H9 (cell line): ENCODE results near the gene HCST. TPM values are rescaled to one million over a fixed set of nuclear protein-coding genes. Genes with fewer than 3 reads are reported as not detected.

ENCODE experiments used
- DNase-seq: peaks from one replicate; pipeline ENCODE4 v3.0.0-alpha.2; 2017
- H2AFZ ChIP-seq: one replicate; pipeline ENCODE4 v1.6.1; 2013; ENCODE audit warnings: mild to moderate bottlenecking, low read length, control low read depth, moderate library complexity
- H2AK5ac ChIP-seq: 2 replicates; pipeline ENCODE4 v1.6.1; 2013; ENCODE audit warnings: low read length, control low read depth, mixed read lengths; ENCODE audit not compliant: insufficient read length
- H2BK120ac ChIP-seq: one replicate; pipeline ENCODE4 v1.6.1; 2013; ENCODE audit warnings: low read depth, mild to moderate bottlenecking, low read length, control low read depth, inconsistent platforms; ENCODE audit not compliant: poor library complexity, severe bottlenecking
- H2BK12ac ChIP-seq: 2 replicates; pipeline ENCODE4 v1.6.1; 2013; ENCODE audit warnings: low read length, control low read depth, mixed read lengths, low read depth; ENCODE audit not compliant: insufficient read length
- H2BK15ac ChIP-seq: 2 replicates; pipeline ENCODE4 v1.6.1; 2013; ENCODE audit warnings: low read depth, low read length, control low read depth
- H2BK20ac ChIP-seq: one replicate; pipeline ENCODE4 v1.6.1; 2013; ENCODE audit warnings: low read depth, mild to moderate bottlenecking, low read length, control low read depth, inconsistent platforms; ENCODE audit not compliant: poor library complexity, severe bottlenecking
- H2BK5ac ChIP-seq: 2 replicates; pipeline ENCODE4 v1.6.1; 2013; ENCODE audit warnings: low read length, control low read depth, mixed read lengths; ENCODE audit not compliant: insufficient read length
- H3K14ac ChIP-seq: 2 replicates; pipeline ENCODE4 v1.6.1; 2013; ENCODE audit warnings: low read length, control low read depth; ENCODE audit not compliant: insufficient read depth
- H3K18ac ChIP-seq: 2 replicates; pipeline ENCODE4 v1.6.1; 2013; ENCODE audit warnings: low read depth, mild to moderate bottlenecking, mixed read lengths, low read length, control low read depth; ENCODE audit not compliant: insufficient read length
- H3K23ac ChIP-seq: 2 replicates; pipeline ENCODE4 v1.6.1; 2013; ENCODE audit warnings: low read length, control low read depth, mixed read lengths, low read depth; ENCODE audit not compliant: insufficient read length
- H3K23me2 ChIP-seq: 2 replicates; pipeline ENCODE4 v1.6.1; 2013; ENCODE audit warnings: low read depth, mild to moderate bottlenecking, mixed read lengths, low read length, control low read depth; ENCODE audit not compliant: insufficient read length, poor library complexity, severe bottlenecking
- H3K27ac ChIP-seq: 2 replicates; pipeline ENCODE4 v1.5.1; 2013; ENCODE audit warnings: low read length, control low read depth, mixed read lengths, low read depth; ENCODE audit not compliant: insufficient read length
- H3K27me3 ChIP-seq: 2 replicates; pipeline ENCODE4 v1.6.1; 2013; ENCODE audit warnings: low read length, control low read depth, inconsistent platforms; ENCODE audit not compliant: insufficient read depth
- H3K4ac ChIP-seq: 2 replicates; pipeline ENCODE4 v1.6.1; 2013; ENCODE audit warnings: low read depth, mild to moderate bottlenecking, control low read depth, inconsistent platforms, low read length, moderate library complexity
- H3K4me1 ChIP-seq: 2 replicates; pipeline ENCODE4 v1.6.1; 2013; ENCODE audit warnings: low read length, control low read depth, inconsistent platforms; ENCODE audit not compliant: insufficient read depth
- H3K4me2 ChIP-seq: 2 replicates; pipeline ENCODE4 v1.6.1; 2013; ENCODE audit warnings: low read length, control low read depth, mixed read lengths; ENCODE audit not compliant: insufficient read length, insufficient read depth
- H3K56ac ChIP-seq: 2 replicates; pipeline ENCODE4 v1.6.1; 2013; ENCODE audit warnings: low read depth, mild to moderate bottlenecking, mixed read lengths, low read length, control low read depth; ENCODE audit not compliant: insufficient read length
- H3K79me1 ChIP-seq: 2 replicates; pipeline ENCODE4 v1.6.1; 2013; ENCODE audit warnings: low read depth, mild to moderate bottlenecking, moderate library complexity, low read length, control low read depth, inconsistent platforms; ENCODE audit not compliant: insufficient read depth, poor library complexity, severe bottlenecking
- H3K79me2 ChIP-seq: 2 replicates; pipeline ENCODE4 v1.6.1; 2013; ENCODE audit warnings: low read length, control low read depth, inconsistent platforms; ENCODE audit not compliant: insufficient read depth
- H3K9ac ChIP-seq: 2 replicates; pipeline ENCODE4 v1.6.1; 2013; ENCODE audit warnings: low read length, control low read depth, mixed read lengths; ENCODE audit not compliant: insufficient read length; ENCODE audit errors: extremely low read depth
- H3K9me3 ChIP-seq: one replicate; pipeline ENCODE4 v1.6.1; 2013; ENCODE audit warnings: low read depth, low read length, inconsistent platforms; ENCODE audit not compliant: control insufficient read depth
- H3T11ph ChIP-seq: one replicate; pipeline ENCODE4 v1.6.1; 2013; ENCODE audit warnings: mild to moderate bottlenecking, low read length, control low read depth, inconsistent platforms
- H4K20me1 ChIP-seq: one replicate; pipeline ENCODE4 v1.6.1; 2013; ENCODE audit not compliant: control insufficient read depth, insufficient read length, insufficient read depth
- H4K5ac ChIP-seq: 2 replicates; pipeline ENCODE4 v1.6.1; 2013; ENCODE audit warnings: low read depth, mild to moderate bottlenecking, mixed read lengths, low read length, control low read depth; ENCODE audit not compliant: insufficient read length
- H4K8ac ChIP-seq: replicated peaks from 2 replicates; pipeline ENCODE4 v1.6.1; 2013; ENCODE audit warnings: low read length, control low read depth, mixed read lengths, low read depth; ENCODE audit not compliant: insufficient read length
- H4K91ac ChIP-seq: 2 replicates; pipeline ENCODE4 v1.6.1; 2013; ENCODE audit warnings: low read depth, mild to moderate bottlenecking, moderate library complexity, mixed read lengths, low read length, control low read depth; ENCODE audit not compliant: insufficient read length
- H3K27ac Mint-ChIP-seq, 3 experiments: 2 replicates in 2 of 3; 3 replicates in 1 of 3; pipeline ENCODE4 v1.8.0; 2020 to 2021; ENCODE audit warnings: mixed read lengths in 3 of 3, mild to moderate bottlenecking in 1 of 3, moderate library complexity in 1 of 3
- H3K27me3 Mint-ChIP-seq: 2 replicates; pipeline ENCODE4 v1.8.0; 2021; ENCODE audit warnings: low read depth, mild to moderate bottlenecking, moderate library complexity, mixed read lengths
- H3K36me3 Mint-ChIP-seq, 3 experiments: 2 replicates in 2 of 3; 3 replicates in 1 of 3; pipeline ENCODE4 v1.8.0; 2020 to 2021; ENCODE audit warnings: low read depth in 3 of 3, mixed read lengths in 3 of 3; ENCODE audit not compliant: insufficient read depth in 1 of 3
- H3K4me1 Mint-ChIP-seq, 2 experiments: 2 replicates each; pipeline ENCODE4 v1.8.0; 2020; ENCODE audit warnings: mixed read lengths in 2 of 2
- H3K4me3 Mint-ChIP-seq, 2 experiments: 2 replicates in 1 of 2; 3 replicates in 1 of 2; pipeline ENCODE4 v1.8.0; 2020 to 2021; ENCODE audit warnings: mild to moderate bottlenecking in 2 of 2, mixed read lengths in 2 of 2, moderate library complexity in 1 of 2
- H3K9me3 Mint-ChIP-seq, 2 experiments: 2 replicates in 1 of 2; 3 replicates in 1 of 2; pipeline ENCODE4 v1.8.0; 2020; ENCODE audit warnings: mild to moderate bottlenecking in 2 of 2, mixed read lengths in 2 of 2, moderate library complexity in 1 of 2
- WGBS: extraction: QIAGEN DNeasy Blood & Tissue Kit; methylation state at CpG from one replicate; pipeline ENCODE4 v1.1.7; 2013; ENCODE audit warnings: missing lambda C conversion rate, low lambda C conversion rate, mixed read lengths; ENCODE audit not compliant: insufficient read length; ENCODE audit errors: extremely low coverage; 5-methylcytosine and 5-hydroxymethylcytosine counted together
- total RNA-seq: library from RNA; stranded (reverse); gene quantifications from 2 replicates; pipeline ENCODE4 v1.2.1, GENCODE V29; 2021
- TF ChIP-seq, protein P1 (sequence below): fragments of 200-600 bp; sonication (generic); conservative IDR thresholded peaks from 3 replicates; pipeline ENCODE4 v1.8.0; 2021; ENCODE audit warnings: antibody characterized with exemption, mild to moderate bottlenecking

Gene HCST
- total RNA-seq, 1 experiment from 2014 or later: 0.68 TPM

DNA sequence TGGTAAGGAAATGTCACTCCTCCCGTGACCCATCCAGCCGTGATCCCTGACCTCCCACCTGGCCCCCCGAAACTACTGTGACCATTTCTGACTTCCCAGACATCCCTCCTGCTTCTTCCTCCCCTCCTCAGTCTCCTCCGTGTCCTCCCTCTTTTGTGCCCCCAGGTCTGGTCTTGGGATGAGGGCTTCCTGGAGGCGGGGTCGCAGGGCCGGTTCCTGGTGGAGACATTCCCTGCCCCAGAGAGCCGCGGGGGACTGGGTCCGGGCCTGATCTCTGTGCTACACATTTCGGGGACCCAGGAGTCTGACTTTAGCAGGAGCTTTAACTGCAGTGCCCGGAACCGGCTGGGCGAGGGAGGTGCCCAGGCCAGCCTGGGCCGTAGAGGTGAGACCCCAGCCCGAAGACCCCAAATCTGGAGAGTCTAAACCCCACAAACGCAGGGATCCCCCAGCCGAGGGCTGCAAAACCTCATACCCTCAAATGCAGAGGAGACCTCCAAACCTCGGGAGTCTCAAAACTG lies 40.6 kb upstream of the HCST start:
- no peak overlapping the region for H3K18ac ChIP-seq
- no peak overlapping the region for H4K5ac ChIP-seq
- Mint-ChIP-seq H3K27ac (no peak overlapping the region), H3K4me3 (peak overlapping the region; percentile 62 to 81), H3K9me3 (no peaks in the 10 kb centered on the region; a peak in 1 of 5 replicates), H3K36me3 (peaks cover 3 to 4% (median 4%) of the 10 kb centered on the region in 3 experiments; a peak in 3 of 7 replicates), H3K4me1 (peaks cover 9 to 13% of the 10 kb centered on the region in 2 experiments), H3K27me3 (peaks cover 92% of the 10 kb centered on the region)
- no peak overlapping the region for H2AFZ ChIP-seq
- no peaks in the 10 kb centered on the region for H3K9me3 ChIP-seq
- H3K56ac ChIP-seq: no peak overlapping the region
- no peak overlapping the region for H2AK5ac ChIP-seq
- no peaks in the 10 kb centered on the region for H3K79me2 ChIP-seq
- peaks cover 4% of the 10 kb centered on the region; the same call in 1 of the 2 replicates for H3K27me3 ChIP-seq
- no peak overlapping the region for H2BK120ac ChIP-seq
- no peak overlapping the region for H2BK15ac ChIP-seq
- H2BK20ac ChIP-seq: no peak overlapping the region
- no peak overlapping the region for H3T11ph ChIP-seq
- H3K14ac ChIP-seq: 0 out of 2 replicates have a peak overlapping the region, but pooled peaks have one; percentile 19
- no peak overlapping the region for H3K27ac ChIP-seq
- no peak for DNase-seq
- H3K4me1 ChIP-seq: no peaks in the 10 kb centered on the region
- H3K23ac ChIP-seq: no peak overlapping the region
- H3K9ac ChIP-seq: peak overlapping the region; percentile 0
- H3K23me2 ChIP-seq: peaks cover 10% of the 10 kb centered on the region
- no peak overlapping the region for H2BK12ac ChIP-seq
- no peak overlapping the region for H4K91ac ChIP-seq
- no peaks in the 10 kb centered on the region for H3K79me1 ChIP-seq
- no peak overlapping the region for H4K8ac ChIP-seq
- peaks cover 3% of the 10 kb centered on the region for H4K20me1 ChIP-seq
- no peak overlapping the region for H3K4ac ChIP-seq
- H3K4me2 ChIP-seq: peak overlapping the region; percentile 71
- TF ChIP-seq, protein P1, sequence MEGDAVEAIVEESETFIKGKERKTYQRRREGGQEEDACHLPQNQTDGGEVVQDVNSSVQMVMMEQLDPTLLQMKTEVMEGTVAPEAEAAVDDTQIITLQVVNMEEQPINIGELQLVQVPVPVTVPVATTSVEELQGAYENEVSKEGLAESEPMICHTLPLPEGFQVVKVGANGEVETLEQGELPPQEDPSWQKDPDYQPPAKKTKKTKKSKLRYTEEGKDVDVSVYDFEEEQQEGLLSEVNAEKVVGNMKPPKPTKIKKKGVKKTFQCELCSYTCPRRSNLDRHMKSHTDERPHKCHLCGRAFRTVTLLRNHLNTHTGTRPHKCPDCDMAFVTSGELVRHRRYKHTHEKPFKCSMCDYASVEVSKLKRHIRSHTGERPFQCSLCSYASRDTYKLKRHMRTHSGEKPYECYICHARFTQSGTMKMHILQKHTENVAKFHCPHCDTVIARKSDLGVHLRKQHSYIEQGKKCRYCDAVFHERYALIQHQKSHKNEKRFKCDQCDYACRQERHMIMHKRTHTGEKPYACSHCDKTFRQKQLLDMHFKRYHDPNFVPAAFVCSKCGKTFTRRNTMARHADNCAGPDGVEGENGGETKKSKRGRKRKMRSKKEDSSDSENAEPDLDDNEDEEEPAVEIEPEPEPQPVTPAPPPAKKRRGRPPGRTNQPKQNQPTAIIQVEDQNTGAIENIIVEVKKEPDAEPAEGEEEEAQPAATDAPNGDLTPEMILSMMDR: no peak
- no peak overlapping the region for H2BK5ac ChIP-seq
- WGBS: no CpG with 5 or more reads among the region's 19 CpGs
